NK-92 (cell line): ENCODE data around the gene MINK1.

Experiments
- DNase-seq: peaks from one replicate; lab custom pipeline; 2025; ENCODE audit not compliant: unreplicated experiment; lab: John Stamatoyannopoulos, UW

Gene MINK1

GRCh38 chr17:4946312-4946976, 113.3 kb downstream of the MINK1 start:
- no peak for DNase-seq

GRCh38 chr17:4947010-4947410, 113.9 kb downstream of the MINK1 start:
- DNase-seq: no peak
